ENCODE measurements around the gene SCRN1.

The SCRN1 gene

DNA sequence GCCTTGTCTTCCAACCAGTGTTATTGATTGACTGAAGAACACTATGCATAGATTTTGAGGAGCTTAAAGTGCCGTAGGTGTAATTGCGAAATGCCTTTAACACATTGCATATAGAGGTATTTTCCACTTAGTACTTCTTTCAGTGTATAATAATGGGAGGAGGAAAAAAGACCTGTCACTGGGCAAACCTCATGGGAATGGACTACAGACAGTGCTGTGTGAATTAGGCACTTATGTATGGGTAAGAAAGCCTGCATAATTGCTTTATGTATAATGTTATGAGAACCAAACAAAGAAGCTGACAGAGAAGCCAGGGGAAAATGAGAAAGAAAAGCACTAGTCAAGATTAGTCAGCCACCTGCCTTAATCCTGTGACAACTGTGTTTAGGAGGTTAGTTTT lies 12.4 kb upstream of the SCRN1 start:
- DNase-seq: no peak

GRCh38 chr7:29998489-29998888 lies 8.9 kb upstream of the SCRN1 start:
- DNase-seq: no peak

GRCh38 chr7:29996321-29996720 lies 6.7 kb upstream of the SCRN1 start:
- DNase-seq: no peak

- no peak for DNase-seq
Observed at GRCh38 chr7:29995652-29996051, 6.1 kb upstream of the SCRN1 start.

DNA sequence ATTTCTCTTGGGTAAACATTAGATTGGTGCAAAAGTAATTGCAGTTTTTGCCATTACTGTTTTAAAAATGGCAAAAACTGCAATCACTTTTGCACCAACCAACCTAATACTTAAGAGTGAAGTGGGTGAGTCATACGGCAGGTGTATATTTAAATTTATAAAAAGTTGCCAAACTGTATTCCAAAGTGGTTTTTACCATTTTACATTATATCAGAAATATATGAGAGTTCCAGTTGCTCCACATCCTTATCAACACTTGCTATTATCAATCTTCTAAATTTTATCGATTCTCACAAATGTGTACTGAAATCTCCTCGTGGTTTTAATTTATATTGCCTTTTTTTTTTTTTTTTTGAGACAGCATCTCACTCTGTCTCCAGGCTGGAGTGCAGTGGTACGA lies 3.5 kb upstream of the SCRN1 start:
- DNase-seq: no peak

GRCh38 chr7:29991937-29992336 lies 2.3 kb upstream of the SCRN1 start:
- DNase-seq: no peak

- no peak for DNase-seq
Observed at GRCh38 chr7:29990931-29991330, 1.3 kb upstream of the SCRN1 start.

DNA sequence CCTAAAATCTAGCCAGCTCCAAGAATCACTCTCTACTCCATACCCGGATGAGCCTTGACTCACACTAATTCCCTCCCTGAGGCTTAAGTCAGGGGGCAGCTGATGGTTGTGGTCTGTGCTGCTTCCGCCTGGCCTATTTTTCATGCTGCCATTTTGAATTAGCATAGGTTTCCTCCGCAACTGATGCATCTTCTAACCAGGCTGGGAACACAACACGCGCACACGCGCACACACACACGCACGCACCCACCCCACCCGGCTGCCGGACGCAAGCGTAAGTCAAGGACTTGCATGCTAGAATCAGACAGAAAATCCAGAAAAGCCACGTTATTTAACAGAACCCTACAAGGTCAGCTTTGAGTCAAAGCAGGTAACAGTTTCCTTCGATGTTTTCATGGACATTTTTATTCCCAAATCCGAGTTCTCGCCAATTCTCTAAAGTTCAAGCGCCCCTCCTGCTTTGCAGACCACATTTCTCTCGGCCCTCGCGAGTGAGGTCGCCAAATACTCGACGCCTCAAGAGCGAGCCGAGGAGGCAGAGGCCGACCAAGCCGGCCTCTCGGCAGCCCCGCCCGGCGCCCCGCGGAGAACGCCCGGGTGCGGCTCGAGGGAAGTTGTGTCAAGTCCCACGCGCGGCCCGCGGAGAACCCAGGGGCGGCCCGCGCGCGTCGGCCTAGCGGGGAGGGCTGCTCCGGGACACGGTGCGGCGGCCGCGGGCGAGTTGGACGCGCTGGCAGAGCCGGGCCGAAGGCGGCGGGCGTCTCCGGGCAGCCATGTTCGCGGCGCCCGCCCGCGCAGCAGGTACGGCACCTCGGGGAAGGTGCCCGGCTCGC lies 961 bp downstream of the SCRN1 start:
- DNase-seq: peak; percentile 60

GRCh38 chr7:29987811-29988317 lies 1.7 kb downstream of the SCRN1 start:
- peak; percentile 84 for DNase-seq

DNA sequence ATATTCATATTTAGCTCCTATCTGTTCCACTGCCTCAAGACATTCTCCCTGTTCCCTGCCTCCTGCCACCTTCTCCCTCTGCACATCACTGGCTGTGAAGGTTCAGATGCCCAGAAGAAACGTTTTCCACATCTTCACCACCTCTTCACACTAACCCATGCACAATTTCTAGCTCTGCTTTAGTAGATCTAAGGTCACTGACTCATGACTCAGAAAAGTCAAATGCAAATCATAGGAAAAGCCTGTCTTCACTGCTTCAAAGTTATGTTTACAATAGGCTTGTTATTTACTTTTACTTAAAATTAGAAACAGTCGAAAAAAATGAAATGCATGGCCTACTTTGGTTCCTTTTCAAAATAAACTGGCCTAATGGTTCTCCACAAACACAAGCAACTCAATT lies 2.5 kb downstream of the SCRN1 start:
- DNase-seq: no peak

DNA sequence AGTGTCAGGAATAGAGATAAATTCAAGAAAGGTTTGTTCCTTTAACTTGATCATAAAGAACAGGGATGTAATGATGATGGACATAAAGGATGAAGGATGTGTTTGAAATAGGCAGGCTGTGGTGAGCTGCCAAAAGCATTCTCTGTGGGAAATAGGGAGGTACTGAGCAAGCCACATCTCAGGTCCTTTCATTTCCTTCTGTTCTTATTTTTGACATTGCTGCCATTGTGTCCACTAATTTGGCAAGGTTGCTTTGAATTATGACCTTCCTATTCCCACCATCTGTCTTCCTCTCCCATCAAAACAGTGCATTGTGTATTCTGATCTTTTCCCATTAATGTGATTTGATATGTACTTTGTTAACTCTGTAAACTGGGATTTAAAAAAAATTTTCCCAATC lies 9.4 kb downstream of the SCRN1 start:
- DNase-seq: peak; percentile 29

DNA sequence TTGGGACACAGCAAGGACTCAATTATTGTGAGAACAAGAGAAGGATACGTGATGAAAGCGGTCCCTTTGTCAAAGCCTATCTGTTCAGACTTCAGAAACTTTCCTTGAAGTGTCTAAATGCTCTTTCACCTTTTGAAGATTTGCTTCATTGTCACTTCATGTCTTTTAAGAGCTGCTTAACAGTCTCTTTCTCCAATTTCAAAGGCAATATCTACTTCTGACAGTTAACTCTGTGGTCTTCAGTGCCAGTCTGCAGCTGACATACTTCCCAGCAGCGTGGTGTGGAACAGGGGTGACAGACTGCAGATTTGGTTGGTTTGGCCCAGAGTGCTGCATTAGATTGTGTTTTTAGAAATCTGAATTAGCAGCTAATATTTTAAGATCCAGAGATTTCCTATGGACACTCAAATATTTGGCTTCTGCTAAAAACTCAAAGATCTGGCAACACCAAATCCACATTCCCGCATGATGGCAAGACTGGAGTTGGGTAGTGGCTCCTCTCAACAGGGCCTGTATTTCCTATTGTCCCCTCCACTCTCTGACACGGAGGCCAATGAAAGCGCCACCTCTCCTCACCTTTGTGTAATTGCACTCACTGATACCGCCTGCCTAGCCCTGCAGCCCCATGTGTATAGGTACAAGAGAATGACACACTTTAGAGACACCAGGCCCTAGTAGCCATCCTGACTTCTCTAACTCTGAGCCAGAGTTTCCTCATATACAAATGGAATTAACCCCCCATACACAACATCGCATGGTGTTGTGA lies 11.5 kb downstream of the SCRN1 start:
- no peak for DNase-seq

- no peak for DNase-seq
Observed at GRCh38 chr7:29976673-29977415, 12.8 kb downstream of the SCRN1 start.

DNA sequence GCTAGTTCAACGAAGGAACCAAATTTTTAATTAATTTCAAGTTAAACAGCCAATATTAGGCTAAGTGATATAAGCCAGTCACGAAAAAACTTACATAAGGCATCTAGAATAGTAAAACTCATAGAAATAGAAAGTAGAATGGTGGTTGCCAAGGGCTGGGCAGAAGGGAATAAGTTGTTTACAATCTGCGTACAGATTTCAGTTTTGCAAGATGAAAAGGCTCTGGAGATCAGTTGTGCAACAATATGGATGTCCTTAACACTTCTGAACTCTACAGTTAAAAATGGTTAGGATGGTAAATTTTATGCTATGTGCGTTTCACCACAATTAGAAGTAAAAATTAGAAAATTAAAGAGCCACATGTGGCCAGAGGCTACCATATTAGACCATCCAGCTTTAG lies 13.3 kb downstream of the SCRN1 start:
- no peak for DNase-seq

- no peak for DNase-seq
Observed at GRCh38 chr7:29975561-29975960, 14.0 kb downstream of the SCRN1 start.

DNA sequence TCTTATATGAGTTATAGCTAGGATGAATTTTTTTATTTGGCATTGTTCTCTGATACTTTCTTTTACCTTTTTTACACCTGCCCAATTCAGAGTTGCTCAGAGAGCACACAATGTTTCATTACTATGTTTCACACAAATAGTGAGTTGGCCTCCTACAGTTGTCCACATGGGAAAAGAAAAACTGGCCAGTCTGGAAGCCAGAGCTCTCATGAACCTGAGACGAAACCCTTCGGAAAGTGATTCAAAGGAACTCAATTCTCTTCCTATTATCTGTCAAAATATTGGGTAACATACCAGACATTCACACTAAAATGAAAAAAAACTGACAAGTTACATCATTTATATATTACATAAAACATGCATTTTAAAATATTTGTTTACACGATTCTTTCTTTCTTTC lies 15.3 kb downstream of the SCRN1 start:
- DNase-seq: no peak

- no peak for DNase-seq
Observed at GRCh38 chr7:29972315-29972669, 17.3 kb downstream of the SCRN1 start.

DNA sequence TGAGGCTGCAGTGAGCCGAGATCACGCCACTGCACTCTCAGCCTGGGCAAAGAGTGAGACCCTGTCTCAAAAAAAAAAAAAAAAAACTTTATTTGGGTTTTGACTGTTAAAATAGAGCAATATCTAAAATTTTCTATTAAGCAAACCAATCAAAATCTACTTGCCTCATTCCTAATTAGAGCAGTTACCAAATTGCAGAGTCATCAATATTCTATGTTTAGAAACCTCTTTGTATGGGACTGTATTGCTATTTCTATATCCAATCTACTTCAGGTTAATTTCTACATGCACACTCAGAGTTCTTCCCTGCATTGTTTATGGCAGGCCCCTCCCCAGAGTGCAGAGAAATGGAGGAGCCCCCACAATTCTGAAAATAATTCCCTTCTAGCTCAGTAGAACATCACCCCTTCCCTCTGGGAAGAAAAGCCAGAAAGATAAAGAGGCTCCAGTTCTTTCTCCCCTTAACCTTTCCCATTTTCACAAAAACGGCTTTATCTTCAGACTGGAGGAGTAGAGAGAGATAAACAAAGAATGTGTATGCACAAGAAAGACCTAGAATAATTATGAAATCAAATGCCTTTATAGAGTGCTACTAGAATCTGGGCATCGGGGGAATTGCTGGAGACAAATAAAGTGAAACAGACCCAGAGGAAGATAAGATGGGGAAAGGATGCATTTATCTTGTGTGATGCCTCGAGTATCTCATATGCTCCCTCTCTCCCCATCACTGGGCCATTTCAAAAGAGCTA lies 17.9 kb downstream of the SCRN1 start:
- DNase-seq: no peak

DNA sequence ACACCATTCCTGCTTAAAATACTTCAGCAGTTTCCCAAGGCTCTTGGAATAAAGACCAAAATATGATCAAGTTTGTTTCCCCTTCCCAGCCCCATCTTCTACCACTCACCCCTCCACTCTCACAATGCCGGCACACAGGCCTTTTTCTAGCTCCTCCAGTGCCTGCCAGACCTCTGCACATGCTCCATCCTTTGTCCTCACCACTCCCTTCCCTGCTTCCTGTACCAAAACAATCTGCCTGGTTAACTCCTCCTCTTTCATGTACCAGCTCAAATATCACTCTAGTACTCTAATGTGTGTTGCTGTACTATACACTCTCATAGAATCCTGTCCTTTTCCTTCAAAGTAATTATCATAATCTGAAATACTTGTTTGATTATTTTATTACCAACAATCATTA lies 19.4 kb downstream of the SCRN1 start:
- no peak for DNase-seq

DNA sequence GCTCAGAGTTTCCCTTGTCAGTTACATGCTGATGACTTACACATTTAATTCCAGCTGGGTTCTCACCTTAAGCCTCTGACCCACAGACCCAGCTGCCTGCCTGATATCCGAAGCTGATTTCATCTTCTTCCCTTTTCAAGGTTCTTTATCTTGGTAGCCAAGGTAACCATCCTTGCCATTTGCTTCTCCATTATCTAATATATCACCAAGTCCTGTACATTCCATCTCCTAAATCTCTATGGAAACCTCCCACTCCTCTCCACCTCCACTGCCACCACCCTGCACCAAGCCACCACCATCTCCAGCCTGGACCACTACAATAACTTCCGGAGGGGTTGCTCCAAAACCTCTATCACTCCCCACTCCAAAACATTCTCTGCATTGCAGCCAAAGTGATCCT lies 19.9 kb downstream of the SCRN1 start:
- DNase-seq: no peak

GRCh38 chr7:29968683-29969395 lies 20.8 kb downstream of the SCRN1 start:
- DNase-seq: no peak

DNA sequence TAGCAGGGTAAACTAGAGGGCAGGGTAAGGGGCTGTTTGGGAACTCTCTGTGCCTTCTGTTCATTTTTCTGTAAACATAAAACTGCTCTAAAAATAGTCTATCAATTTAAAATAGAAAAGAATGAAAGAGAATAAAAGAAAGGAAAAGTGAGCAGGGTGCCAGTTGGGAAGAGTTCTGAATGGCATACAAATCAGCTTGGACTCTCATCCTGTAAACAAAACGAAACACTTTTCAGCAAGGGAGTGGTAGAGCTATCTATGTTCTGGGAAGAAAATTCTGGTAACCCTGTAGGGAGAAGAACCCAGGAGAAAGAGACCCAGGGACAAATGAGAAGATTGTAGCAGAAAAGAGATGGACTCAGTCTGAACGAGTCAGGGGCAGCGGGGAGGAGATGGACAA lies 24.6 kb downstream of the SCRN1 start:
- no peak for DNase-seq
